NT2/D1 (cell line): ENCODE data around the gene FRYL.
"Not testable (repeated sequence)": the region's sequence is repeated elsewhere in the genome, so short reads cannot be mapped to it uniquely, and the experiment has no call there.

Experiments used
- DNase-seq: peaks from one replicate; pipeline ENCODE4 v3.0.0-alpha.2; 2011; ENCODE audit warnings: low read depth, low spot score
- H3K27me3 ChIP-seq: 2 replicates; pipeline ENCODE4 v1.6.0; 2011; ENCODE audit warnings: mild to moderate bottlenecking; ENCODE audit not compliant: insufficient read length, insufficient read depth
- H3K36me3 ChIP-seq: 2 replicates; pipeline ENCODE4 v1.6.1; 2011; ENCODE audit warnings: mild to moderate bottlenecking, low read length, mixed read lengths; ENCODE audit not compliant: insufficient read depth, insufficient read length
- H3K4me1 ChIP-seq: 2 replicates; pipeline ENCODE4 v1.5.1; 2011; ENCODE audit not compliant: insufficient read depth, insufficient read length
- H3K4me3 ChIP-seq: 2 replicates; pipeline ENCODE4 v1.5.1; 2011; ENCODE audit warnings: low read depth; ENCODE audit not compliant: insufficient read length
- H3K9ac ChIP-seq: 2 replicates; pipeline ENCODE4 v1.6.0; 2011; ENCODE audit warnings: low read depth; ENCODE audit not compliant: insufficient read length
- H3K9me3 ChIP-seq: 2 replicates; pipeline ENCODE4 v1.5.1; 2011; ENCODE audit warnings: mild to moderate bottlenecking, low read length; ENCODE audit not compliant: insufficient read depth
- SUZ12 ChIP-seq: IDR thresholded peaks from 2 replicates; pipeline ENCODE4 v1.6.1; 2011; ENCODE audit not compliant: insufficient read length, insufficient read depth; ENCODE audit errors: extremely low read depth
- YY1 ChIP-seq: IDR thresholded peaks from 2 replicates; pipeline ENCODE4 v1.6.1; 2011; ENCODE audit not compliant: insufficient read length, insufficient read depth
- ZNF274 ChIP-seq: IDR thresholded peaks from 2 replicates; pipeline ENCODE4 v1.6.1; 2011; ENCODE audit warnings: mild to moderate bottlenecking, low read depth, low read length

The FRYL gene

DNA sequence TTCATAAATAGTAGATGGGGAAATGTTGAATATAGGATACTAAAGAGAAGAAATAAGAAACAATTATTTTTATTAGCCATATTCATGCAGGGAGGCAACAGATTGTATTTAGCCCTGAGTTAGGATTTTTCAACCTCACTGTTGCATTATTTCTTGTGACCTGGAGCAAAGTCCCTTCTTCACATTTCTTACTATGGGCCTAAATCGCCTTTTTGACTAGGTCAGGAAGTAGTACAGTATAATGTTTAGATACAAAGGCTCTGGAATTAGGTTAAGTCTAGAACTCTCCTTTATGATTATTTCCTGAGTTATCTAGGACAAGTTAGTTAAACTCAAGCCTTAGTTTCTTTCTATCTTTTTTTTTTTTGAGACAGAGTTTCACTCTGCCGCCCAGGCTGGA is 88.0 kb downstream of the FRYL start:
- TF ChIP-seq ZNF274 (no peak), YY1 (no peak), SUZ12 (no peak)
- no peak for DNase-seq

DNA sequence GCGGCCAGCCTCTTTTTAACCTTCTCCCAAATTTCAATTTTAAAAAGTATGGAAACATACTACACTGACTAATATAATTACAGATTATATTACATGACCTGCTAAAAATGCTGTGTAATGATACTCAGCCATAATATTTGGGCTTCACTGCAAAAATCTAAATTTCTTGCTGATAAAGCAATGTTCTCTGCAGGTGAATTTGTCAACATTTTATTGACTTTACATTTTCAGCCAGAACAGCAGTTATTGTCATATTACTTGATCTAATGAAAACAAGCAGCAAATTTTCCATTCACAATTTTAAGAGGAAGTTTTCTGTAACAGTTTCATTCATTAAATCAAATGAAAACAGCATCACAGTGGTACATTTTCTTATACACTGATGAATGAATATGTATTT is 91.1 kb downstream of the FRYL start:
- TF ChIP-seq SUZ12 (no peak), YY1 (no peak), ZNF274 (no peak)

More for the DNA sequence above, 88.0 kb downstream of the FRYL start:
- no peak overlapping the region for H3K4me3 ChIP-seq
- no peak overlapping the region for H3K9ac ChIP-seq
- no peaks in the 10 kb centered on the region for H3K4me1 ChIP-seq
- no peaks in the 10 kb centered on the region for H3K36me3 ChIP-seq
- H3K27me3 ChIP-seq = no peaks in the 10 kb centered on the region
- no peaks in the 10 kb centered on the region for H3K9me3 ChIP-seq

DNA sequence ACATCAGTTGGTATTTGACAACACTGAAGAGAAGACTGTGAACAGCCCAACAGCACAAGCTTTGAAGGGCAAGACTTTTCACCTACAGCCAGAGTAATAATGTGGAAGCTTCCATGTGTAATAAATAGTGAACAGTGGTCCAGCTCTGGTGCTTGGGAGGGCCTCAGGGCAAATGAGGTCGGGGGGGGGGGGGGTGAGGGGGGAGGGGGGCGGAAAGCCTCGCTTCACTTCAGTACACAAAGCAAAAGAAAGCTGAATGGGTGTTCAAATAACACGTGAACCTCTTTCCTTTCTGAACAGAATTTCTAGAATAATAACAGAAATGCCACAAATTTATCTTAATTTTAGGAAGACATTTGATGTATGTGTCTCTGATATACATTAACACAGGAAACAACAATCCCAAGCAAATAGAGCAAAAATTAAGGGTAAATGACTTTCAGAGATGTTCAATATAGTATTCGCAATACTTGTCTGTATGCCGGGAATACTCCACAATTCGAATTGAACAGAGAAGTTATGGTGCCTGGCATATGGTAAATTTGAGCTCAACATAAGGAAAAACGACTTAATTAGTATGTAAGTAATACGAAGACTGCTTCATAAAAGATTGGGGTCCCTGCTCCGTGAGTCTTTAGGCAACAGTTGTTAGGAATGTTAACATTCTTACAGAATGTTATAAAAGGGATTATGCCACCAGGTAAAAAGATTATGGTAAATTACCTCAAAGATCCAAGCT is 92.6 kb downstream of the FRYL start:
- Histone ChIP-seq H3K9me3 (no peaks in the 10 kb centered on the region), H3K4me3 (no peak overlapping the region), H3K9ac (no peak overlapping the region), H3K36me3 (no peaks in the 10 kb centered on the region), H3K4me1 (no peaks in the 10 kb centered on the region), H3K27me3 (no peaks in the 10 kb centered on the region)
- TF ChIP-seq SUZ12 = no peak
- TF ChIP-seq YY1 = no peak
- no peak for TF ChIP-seq ZNF274
- no peak for DNase-seq

More for the DNA sequence above, 91.1 kb downstream of the FRYL start:
- Histone ChIP-seq H3K9me3 (no peaks in the 10 kb centered on the region), H3K27me3 (no peaks in the 10 kb centered on the region), H3K36me3 (no peaks in the 10 kb centered on the region), H3K9ac (no peak overlapping the region), H3K4me1 (no peaks in the 10 kb centered on the region), H3K4me3 (no peak overlapping the region)
- no peak for DNase-seq

DNA sequence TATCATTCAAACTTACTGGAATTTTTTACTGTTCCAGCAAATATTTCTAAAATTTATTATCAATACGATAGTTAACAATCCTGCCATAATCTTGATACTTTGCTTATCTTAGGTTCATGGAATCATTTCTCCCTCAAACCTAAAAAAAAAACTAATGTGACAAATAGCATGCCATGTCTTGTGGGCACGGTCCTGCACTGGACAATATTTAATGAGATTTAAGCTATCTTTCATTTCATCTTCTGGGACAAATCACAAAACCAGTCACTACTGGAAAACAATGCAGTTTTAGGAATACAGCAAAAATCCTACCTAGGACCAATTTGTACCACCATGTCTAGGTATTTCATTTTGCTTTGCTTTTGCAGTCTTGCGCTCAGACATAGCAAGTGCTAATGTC is 93.7 kb downstream of the FRYL start:
- Histone ChIP-seq H3K9ac (no peak overlapping the region), H3K9me3 (no peaks in the 10 kb centered on the region), H3K4me1 (no peaks in the 10 kb centered on the region), H3K4me3 (no peak overlapping the region), H3K27me3 (no peaks in the 10 kb centered on the region), H3K36me3 (no peaks in the 10 kb centered on the region)
- no peak for DNase-seq
- TF ChIP-seq ZNF274 (no peak), YY1 (no peak), SUZ12 (no peak)

DNA sequence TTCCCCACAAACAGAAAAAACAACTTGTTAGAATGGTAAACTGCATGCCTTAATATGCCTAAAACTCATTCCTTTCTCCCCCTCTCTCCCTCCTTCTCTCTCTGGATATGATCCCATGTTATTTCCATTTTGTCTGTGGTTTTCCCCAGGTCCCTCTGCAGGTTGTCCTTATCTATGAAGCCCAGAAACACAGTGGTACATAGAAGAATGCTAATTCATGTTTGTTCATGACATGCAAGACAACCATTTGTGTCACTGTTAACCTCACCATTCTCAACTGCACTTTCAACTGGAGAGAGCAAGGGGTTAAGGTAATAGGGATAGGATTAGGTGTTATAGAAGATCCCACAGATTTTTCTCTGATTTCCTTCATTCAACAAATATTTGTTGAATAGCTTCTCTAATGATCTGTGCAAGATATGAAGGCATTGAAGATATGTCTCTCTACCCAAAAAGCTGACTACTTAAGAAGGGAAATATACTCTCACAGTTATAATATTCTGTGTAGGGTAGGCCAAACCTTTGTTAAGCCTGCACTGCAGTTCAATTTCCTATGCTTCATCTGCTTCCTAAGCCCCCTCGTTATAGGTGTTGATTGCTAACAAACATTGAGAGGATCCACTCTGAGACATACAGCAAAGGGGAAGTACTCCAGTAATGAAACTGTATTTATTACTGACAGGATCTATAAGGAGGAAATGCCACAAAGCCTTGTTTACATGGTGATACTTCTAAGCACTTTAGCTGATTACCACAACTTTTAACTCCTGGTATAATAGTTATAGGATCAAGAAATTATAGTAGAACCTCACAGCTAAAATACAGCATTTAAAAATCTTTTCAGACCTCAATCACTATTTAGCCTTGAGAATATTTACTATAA is 96.1 kb downstream of the FRYL start:
- no peaks in the 10 kb centered on the region for H3K4me1 ChIP-seq
- no peaks in the 10 kb centered on the region for H3K27me3 ChIP-seq
- H3K4me3 ChIP-seq = no peak overlapping the region
- DNase-seq = no peak
- H3K9ac ChIP-seq = no peak overlapping the region
- H3K9me3 ChIP-seq = no peaks in the 10 kb centered on the region
- H3K36me3 ChIP-seq = no peaks in the 10 kb centered on the region
- TF ChIP-seq SUZ12 (no peak), ZNF274 (no peak), YY1 (no peak)

DNA sequence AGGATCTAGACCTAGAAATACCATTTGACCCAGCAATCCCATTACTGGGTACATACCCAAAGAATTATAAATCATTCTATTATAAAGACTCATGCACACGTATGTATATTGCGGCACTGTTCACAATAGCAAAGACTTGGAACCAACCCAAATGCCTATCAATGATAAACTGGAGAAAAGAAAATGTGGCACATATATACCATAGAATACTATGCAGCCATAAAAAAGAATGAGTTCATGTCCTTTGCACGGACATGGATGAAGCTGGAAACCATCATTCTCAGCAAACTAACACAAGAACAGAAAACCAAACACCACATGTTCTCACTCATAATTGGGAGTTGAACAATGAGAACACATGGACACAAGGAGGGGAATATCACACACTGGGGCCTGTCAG is 97.2 kb downstream of the FRYL start:
- DNase-seq, H3K9me3 ChIP-seq, H3K9ac ChIP-seq, H3K27me3 ChIP-seq, H3K4me1 ChIP-seq, H3K4me3 ChIP-seq, H3K36me3 ChIP-seq: not testable (repeated sequence)

DNA sequence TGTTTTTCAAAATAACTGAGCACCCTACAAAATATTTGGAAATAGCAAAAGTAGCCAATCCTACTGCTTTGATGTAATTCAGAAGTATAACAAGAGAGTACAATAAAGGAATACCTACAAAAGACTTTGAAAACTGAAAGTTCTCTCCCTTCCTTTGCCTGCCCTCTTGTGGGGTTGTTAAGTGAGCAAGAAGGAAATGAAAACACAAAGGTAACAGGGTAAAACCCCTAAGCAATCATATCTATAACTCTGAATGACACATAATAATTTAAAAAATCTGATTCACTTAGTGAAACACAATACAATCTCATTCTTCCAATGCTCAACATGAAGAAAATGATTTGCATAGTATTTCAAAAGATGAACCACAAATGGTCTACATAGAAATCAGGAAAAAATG is 98.2 kb downstream of the FRYL start:
- Histone ChIP-seq H3K9ac (no peak overlapping the region), H3K27me3 (no peaks in the 10 kb centered on the region), H3K4me1 (no peaks in the 10 kb centered on the region), H3K9me3 (no peaks in the 10 kb centered on the region), H3K36me3 (no peaks in the 10 kb centered on the region), H3K4me3 (no peak overlapping the region)
- DNase-seq = no peak
- TF ChIP-seq YY1 (no peak), SUZ12 (no peak), ZNF274 (no peak)
